Ishikawa (cell line): ENCODE results near the gene MINPP1.

ENCODE experiments used
- CEBPB ChIP-seq: IDR thresholded peaks from 2 replicates; pipeline ENCODE4 v1.6.1; 2012
- EGR1 ChIP-seq: IDR thresholded peaks from 2 replicates; pipeline ENCODE4 v1.6.1; 2012
- EP300 ChIP-seq: IDR thresholded peaks from 2 replicates; pipeline ENCODE4 v1.6.1; 2012; ENCODE audit warnings: borderline replicate concordance
- REST ChIP-seq: IDR thresholded peaks from 2 replicates; pipeline ENCODE4 v1.6.1; 2012; ENCODE audit warnings: low read depth, mild to moderate bottlenecking
- TEAD4 ChIP-seq: IDR thresholded peaks from 2 replicates; pipeline ENCODE4 v1.6.1; 2012

DNA sequence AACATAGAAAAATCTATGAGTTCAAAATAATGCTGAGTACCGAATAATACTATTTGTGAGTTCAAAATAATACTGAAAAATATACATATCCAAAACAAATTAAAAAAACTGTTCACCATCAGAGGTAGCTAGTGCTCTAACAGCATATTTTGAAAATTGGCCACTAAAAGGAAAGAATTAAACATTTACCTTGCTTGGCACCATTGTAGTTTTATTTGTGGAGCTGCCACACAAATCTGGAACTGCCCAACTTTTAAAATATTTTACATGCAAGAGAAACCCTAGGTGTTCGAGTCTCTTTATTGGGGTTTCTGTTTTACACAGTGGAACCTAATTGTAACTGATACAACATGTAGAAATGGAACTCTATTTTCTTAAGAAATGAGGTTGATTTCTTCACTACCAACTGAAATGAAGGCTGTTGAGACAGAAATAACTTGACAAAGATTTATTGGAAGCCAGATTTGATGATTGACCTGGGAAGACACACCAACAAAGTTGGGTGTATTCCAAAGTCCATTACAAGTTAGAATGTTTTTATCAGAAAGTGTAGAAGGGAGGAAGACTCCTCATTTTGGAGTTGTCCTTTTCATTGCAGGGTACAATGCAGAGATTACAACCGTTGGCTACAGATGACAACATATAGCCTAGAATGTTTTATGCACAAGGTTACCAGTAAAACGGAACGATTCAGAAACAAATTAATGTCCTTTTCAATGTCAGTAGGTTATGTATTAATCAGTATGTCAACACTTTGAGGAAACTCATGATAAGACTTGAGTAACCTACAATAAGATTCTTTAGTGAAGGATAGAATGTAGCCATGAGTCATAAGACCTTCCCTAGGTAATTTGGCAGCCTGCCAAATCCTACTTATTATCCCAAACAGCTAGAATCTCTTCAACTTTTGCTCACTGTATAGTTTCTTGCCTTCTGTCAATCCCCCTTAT lies 81.1 kb downstream of the MINPP1 start:
- no peak for TF ChIP-seq REST
- TF ChIP-seq TEAD4 = peak; percentile 14; the same call in 1 of the 2 replicates
- no peak for TF ChIP-seq CEBPB
- TF ChIP-seq EP300 = no peak
- TF ChIP-seq EGR1 = no peak
